HAP-1 (cell line): ENCODE measurements around the gene NECTIN4.

Source experiments
- DNase-seq, 2 experiments: peaks; one replicate each; pipeline ENCODE4 v3.0.0-alpha.2; 2016 to 2020; ENCODE audit warnings: low spot score in 2 of 2
- H3K27me3 ChIP-seq: fragments of 250-450 bp; sonication (Bioruptor Pico); 2 replicates; pipeline ENCODE4 v1.5.1; 2020; ENCODE audit warnings: low read depth, mild to moderate bottlenecking, moderate library complexity
- H3K36me3 ChIP-seq: fragments of 250-450 bp; sonication (Bioruptor Pico); replicated peaks from 2 replicates; pipeline ENCODE4 v1.5.1; 2020; ENCODE audit warnings: mild to moderate bottlenecking
- H3K4me1 ChIP-seq: fragments of 250-450 bp; sonication (Bioruptor Pico); 2 replicates; pipeline ENCODE4 v1.5.1; 2020; ENCODE audit warnings: mild to moderate bottlenecking
- H3K4me3 ChIP-seq: fragments of 250-450 bp; sonication (Bioruptor Pico); 2 replicates; pipeline ENCODE4 v1.5.1; 2020; ENCODE audit warnings: mild to moderate bottlenecking, moderate library complexity
- H3K9me3 ChIP-seq: fragments of 250-450 bp; sonication (Bioruptor Pico); 2 replicates; pipeline ENCODE4 v1.5.1; 2020; ENCODE audit warnings: mild to moderate bottlenecking, moderate library complexity
- in situ Hi-C: fragments of 300-500 bp; cut with MboI; formaldehyde crosslinking; loops from 3 replicates; pipeline ENCODE4 v1.14.3; 2020; ENCODE audit warnings: low sequenced_read_pairs, inconsistent platforms, mixed read lengths

The NECTIN4 gene

GRCh38 chr1:161096530-161096929 is 7.2 kb upstream of the NECTIN4 start:
- no peak overlapping the region for H3K4me3 ChIP-seq
- no peaks in the 10 kb centered on the region for H3K4me1 ChIP-seq
- in situ Hi-C loops, result loop anchor here (10.0 kb wide), 2 partner anchors 102 to 372 kb away; no protein-coding TSS in a partner anchor
- H3K36me3 ChIP-seq, result peaks cover 18% of the 10 kb centered on the region
- no peaks in the 10 kb centered on the region for H3K9me3 ChIP-seq
- DNase-seq, result no peak
- H3K27me3 ChIP-seq, result no peaks in the 10 kb centered on the region

- no peak for DNase-seq
- Histone ChIP-seq H3K4me3 (no peak overlapping the region), H3K9me3 (no peaks in the 10 kb centered on the region), H3K27me3 (no peaks in the 10 kb centered on the region), H3K4me1 (no peaks in the 10 kb centered on the region), H3K36me3 (peaks cover 15% of the 10 kb centered on the region)
- in situ Hi-C loops, result loop anchor here (10.0 kb wide), 2 partner anchors 101 to 371 kb away; no protein-coding TSS in a partner anchor
These were observed 6.7 kb upstream of the NECTIN4 start for GRCh38 chr1:161096015-161096414.

- H3K4me1 ChIP-seq, result no peaks in the 10 kb centered on the region
These were observed 5.9 kb upstream of the NECTIN4 start for GRCh38 chr1:161095230-161095629.

GRCh38 chr1:161094481-161094880 is 5.1 kb upstream of the NECTIN4 start:
- Histone ChIP-seq H3K4me1 (no peaks in the 10 kb centered on the region), H3K4me3 (no peak overlapping the region), H3K36me3 (peaks cover under 1% of the 10 kb centered on the region; the same call in 1 of the 2 replicates), H3K9me3 (no peaks in the 10 kb centered on the region), H3K27me3 (no peaks in the 10 kb centered on the region)
- in situ Hi-C loops, result loop anchor here (10.0 kb wide), 2 partner anchors 100 to 370 kb away; no protein-coding TSS in a partner anchor
- no peak for DNase-seq

More at GRCh38 chr1:161095230-161095629, 5.9 kb upstream of the NECTIN4 start:
- Histone ChIP-seq H3K9me3 (no peaks in the 10 kb centered on the region), H3K4me3 (no peak overlapping the region), H3K27me3 (no peaks in the 10 kb centered on the region), H3K36me3 (peaks cover 8% of the 10 kb centered on the region)
- no peak for DNase-seq
- in situ Hi-C loops, result loop anchor here (10.0 kb wide), 2 partner anchors 100 to 370 kb away; no protein-coding TSS in a partner anchor

GRCh38 chr1:161092621-161093028 is 3.3 kb upstream of the NECTIN4 start:
- Histone ChIP-seq H3K27me3 (no peaks in the 10 kb centered on the region), H3K9me3 (no peaks in the 10 kb centered on the region), H3K36me3 (no peaks in the 10 kb centered on the region), H3K4me3 (no peak overlapping the region), H3K4me1 (no peaks in the 10 kb centered on the region)
- in situ Hi-C loops, result loop anchor here (10.0 kb wide), 2 partner anchors 98 to 368 kb away; no protein-coding TSS in a partner anchor
- DNase-seq, result no peak

GRCh38 chr1:161091796-161092507 is 2.6 kb upstream of the NECTIN4 start:
- no peak for DNase-seq
- no peaks in the 10 kb centered on the region for H3K27me3 ChIP-seq
- no peaks in the 10 kb centered on the region for H3K9me3 ChIP-seq
- H3K4me3 ChIP-seq, result no peak overlapping the region
- H3K4me1 ChIP-seq, result no peaks in the 10 kb centered on the region
- no peaks in the 10 kb centered on the region for H3K36me3 ChIP-seq
- in situ Hi-C loops, result loop anchor here (10.0 kb wide), 2 partner anchors 97 to 367 kb away; no protein-coding TSS in a partner anchor

- Histone ChIP-seq H3K4me3 (no peak overlapping the region), H3K36me3 (no peaks in the 10 kb centered on the region), H3K27me3 (no peaks in the 10 kb centered on the region), H3K4me1 (no peaks in the 10 kb centered on the region), H3K9me3 (no peaks in the 10 kb centered on the region)
- in situ Hi-C loops, result loop anchor here (10.0 kb wide), 2 partner anchors 96 to 366 kb away; no protein-coding TSS in a partner anchor
- DNase-seq, result no peak
These were observed 1.7 kb upstream of the NECTIN4 start for GRCh38 chr1:161091093-161091492.

GRCh38 chr1:161090617-161091016 is 1.3 kb upstream of the NECTIN4 start:
- no peaks in the 10 kb centered on the region for H3K36me3 ChIP-seq
- in situ Hi-C loops, result loop anchor here (10.0 kb wide), 2 partner anchors 96 to 366 kb away; no protein-coding TSS in a partner anchor
- no peak for DNase-seq
- no peaks in the 10 kb centered on the region for H3K27me3 ChIP-seq
- no peaks in the 10 kb centered on the region for H3K4me1 ChIP-seq
- no peaks in the 10 kb centered on the region for H3K9me3 ChIP-seq
- no peak overlapping the region for H3K4me3 ChIP-seq

GRCh38 chr1:161089938-161090337 is 580 bp upstream of the NECTIN4 start:
- no peaks in the 10 kb centered on the region for H3K9me3 ChIP-seq
- in situ Hi-C loops, result loop anchor here (10.0 kb wide), 2 partner anchors 95 to 365 kb away; no protein-coding TSS in a partner anchor

GRCh38 chr1:161088587-161089110 is 709 bp downstream of the NECTIN4 start:
- H3K4me3 ChIP-seq, result no peak overlapping the region
- no peaks in the 10 kb centered on the region for H3K36me3 ChIP-seq
- no peaks in the 10 kb centered on the region for H3K4me1 ChIP-seq
- no peak for DNase-seq
- H3K9me3 ChIP-seq, result no peaks in the 10 kb centered on the region
- in situ Hi-C loops, result no loop called here
- H3K27me3 ChIP-seq, result no peaks in the 10 kb centered on the region

More at GRCh38 chr1:161089938-161090337, 580 bp upstream of the NECTIN4 start:
- no peaks in the 10 kb centered on the region for H3K27me3 ChIP-seq
- no peaks in the 10 kb centered on the region for H3K36me3 ChIP-seq
- no peak overlapping the region for H3K4me3 ChIP-seq
- no peak for DNase-seq
- no peaks in the 10 kb centered on the region for H3K4me1 ChIP-seq

- DNase-seq, result no peak
- Histone ChIP-seq H3K4me3 (no peak overlapping the region), H3K4me1 (no peaks in the 10 kb centered on the region), H3K27me3 (no peaks in the 10 kb centered on the region), H3K36me3 (no peaks in the 10 kb centered on the region), H3K9me3 (no peaks in the 10 kb centered on the region)
- in situ Hi-C loops, result no loop called here
These were observed 2.9 kb downstream of the NECTIN4 start for GRCh38 chr1:161086457-161086856.

- no peaks in the 10 kb centered on the region for H3K36me3 ChIP-seq
- DNase-seq, result no peak
- in situ Hi-C loops, result no loop called here
- no peaks in the 10 kb centered on the region for H3K9me3 ChIP-seq
- H3K4me1 ChIP-seq, result peaks cover 6% of the 10 kb centered on the region
- no peak overlapping the region for H3K4me3 ChIP-seq
- H3K27me3 ChIP-seq, result no peaks in the 10 kb centered on the region
These were observed 4.2 kb downstream of the NECTIN4 start for GRCh38 chr1:161085165-161085564.

GRCh38 chr1:161084597-161084988 is 4.8 kb downstream of the NECTIN4 start:
- no peaks in the 10 kb centered on the region for H3K27me3 ChIP-seq
- no peaks in the 10 kb centered on the region for H3K9me3 ChIP-seq
- H3K4me3 ChIP-seq, result no peak overlapping the region
- peaks cover 8% of the 10 kb centered on the region for H3K4me1 ChIP-seq
- in situ Hi-C loops, result no loop called here
- no peak for DNase-seq
- no peaks in the 10 kb centered on the region for H3K36me3 ChIP-seq
